Trophoblast cell (in vitro differentiated cells and primary cell): ENCODE measurements around the gene KCNJ12.
"Not testable (repeated sequence)": the region's sequence is repeated elsewhere in the genome, so short reads cannot be mapped to it uniquely, and the experiment has no call there.

Source experiments
- DNase-seq, 2 donors: peaks; one replicate each; pipeline ENCODE4 v3.0.0-alpha.2; 2016
- H2AFZ ChIP-seq: 2 replicates; pipeline ENCODE4 v1.6.1; 2013; ENCODE audit warnings: low read length, moderate library complexity, mild to moderate bottlenecking; ENCODE audit not compliant: insufficient read depth, poor library complexity
- H2AK5ac ChIP-seq: 2 replicates; pipeline ENCODE4 v1.6.1; 2013; ENCODE audit warnings: mild to moderate bottlenecking, low read length
- H2BK120ac ChIP-seq: 2 replicates; pipeline ENCODE4 v1.6.1; 2013; ENCODE audit warnings: low read length, mild to moderate bottlenecking, moderate library complexity; ENCODE audit not compliant: insufficient read depth, poor library complexity
- H2BK12ac ChIP-seq: 2 replicates; pipeline ENCODE4 v1.6.1; 2013; ENCODE audit warnings: mild to moderate bottlenecking, low read length, moderate library complexity
- H2BK5ac ChIP-seq: 2 replicates; pipeline ENCODE4 v1.6.1; 2013; ENCODE audit warnings: low read length, low read depth, moderate library complexity, mild to moderate bottlenecking; ENCODE audit not compliant: poor library complexity
- H3K14ac ChIP-seq: 2 replicates; pipeline ENCODE4 v1.6.1; 2013; ENCODE audit warnings: mild to moderate bottlenecking, low read length
- H3K18ac ChIP-seq: 2 replicates; pipeline ENCODE4 v1.6.1; 2013; ENCODE audit warnings: mild to moderate bottlenecking, low read length
- H3K23ac ChIP-seq: 2 replicates; pipeline ENCODE4 v1.6.1; 2013; ENCODE audit warnings: low read length
- H3K27ac ChIP-seq: 2 replicates; pipeline ENCODE4 v1.5.1; 2013; ENCODE audit warnings: low read depth, mild to moderate bottlenecking, inconsistent platforms, low read length, moderate library complexity
- H3K27me3 ChIP-seq: 2 replicates; pipeline ENCODE4 v1.6.1; 2013; ENCODE audit warnings: inconsistent platforms, mild to moderate bottlenecking, low read length, moderate library complexity; ENCODE audit not compliant: insufficient read depth
- H3K36me3 ChIP-seq, 2 experiments: 1 replicate in 1 of 2; 2 replicates in 1 of 2; pipeline ENCODE4 v1.6.1; 2013; ENCODE audit warnings: low read length in 2 of 2, mild to moderate bottlenecking in 2 of 2, moderate library complexity in 1 of 2; ENCODE audit not compliant: insufficient read depth in 2 of 2, control insufficient read depth in 1 of 2
- H3K4ac ChIP-seq: 2 replicates; pipeline ENCODE4 v1.6.1; 2013; ENCODE audit warnings: low read depth, mild to moderate bottlenecking, low read length, moderate library complexity
- H3K4me1 ChIP-seq, 2 experiments: 1 replicate in 1 of 2; 2 replicates in 1 of 2; pipeline ENCODE4 v1.6.1; 2013; ENCODE audit warnings: low read length in 2 of 2, mild to moderate bottlenecking in 2 of 2, moderate library complexity in 1 of 2; ENCODE audit not compliant: insufficient read depth in 2 of 2, control insufficient read depth in 1 of 2
- H3K4me2 ChIP-seq: 2 replicates; pipeline ENCODE4 v1.6.1; 2013; ENCODE audit warnings: inconsistent platforms, mild to moderate bottlenecking, low read length, moderate library complexity
- H3K4me3 ChIP-seq: 2 replicates; pipeline ENCODE4 v1.5.1; 2013; ENCODE audit warnings: mild to moderate bottlenecking, low read depth, low read length, inconsistent platforms
- H3K79me1 ChIP-seq: one replicate; pipeline ENCODE4 v1.6.1; 2013; ENCODE audit warnings: low read length
- H3K79me2 ChIP-seq: 2 replicates; pipeline ENCODE4 v1.6.1; 2013; ENCODE audit warnings: low read length, mild to moderate bottlenecking; ENCODE audit not compliant: control insufficient read depth, insufficient read depth, poor library complexity
- H3K9ac ChIP-seq: 2 replicates; pipeline ENCODE4 v1.6.1; 2013; ENCODE audit warnings: mild to moderate bottlenecking, low read length
- H3K9me3 ChIP-seq: 2 replicates; pipeline ENCODE4 v1.6.1; 2013; ENCODE audit warnings: low read depth, mild to moderate bottlenecking, control low read depth, inconsistent platforms, low read length; ENCODE audit not compliant: insufficient read depth
- H4K12ac ChIP-seq: 2 replicates; pipeline ENCODE4 v1.6.1; 2013; ENCODE audit warnings: low read depth, mild to moderate bottlenecking, low read length, moderate library complexity
- H4K8ac ChIP-seq: 2 replicates; pipeline ENCODE4 v1.6.1; 2013; ENCODE audit warnings: low read depth, mild to moderate bottlenecking, low read length, moderate library complexity
- H4K91ac ChIP-seq: one replicate; pipeline ENCODE4 v1.6.1; 2013; ENCODE audit warnings: low read depth, mild to moderate bottlenecking, low read length, moderate library complexity
- WGBS: extraction: QIAGEN DNeasy Blood & Tissue Kit; methylation state at CpG from one replicate; pipeline ENCODE4 v1.1.7; 2013; ENCODE audit warnings: missing lambda C conversion rate; ENCODE audit not compliant: insufficient read length, insufficient coverage; ENCODE audit errors: extremely low coverage; 5-methylcytosine and 5-hydroxymethylcytosine counted together

Gene KCNJ12

DNA sequence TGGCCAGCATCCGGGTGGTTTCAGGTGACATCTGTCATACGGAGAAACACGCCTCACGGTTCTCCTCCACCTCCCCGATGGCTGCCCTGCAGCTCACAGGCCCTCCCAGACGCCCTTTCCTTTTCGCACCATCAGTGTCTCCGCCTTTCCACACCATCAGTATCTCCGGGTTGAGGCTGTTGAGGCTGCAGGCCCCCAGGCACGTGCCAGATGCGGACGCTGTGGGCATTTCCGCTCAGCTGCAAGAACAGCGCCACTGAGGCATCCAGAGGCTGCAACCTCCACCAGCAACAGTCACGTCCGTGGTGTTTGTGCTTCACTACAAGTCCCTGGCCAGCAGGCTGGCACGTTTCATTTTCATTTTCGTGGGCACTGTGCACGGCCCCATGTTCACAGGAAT is 25.7 kb upstream of the KCNJ12 start:
- not testable (repeated sequence) for H3K4me3 ChIP-seq, H3K4ac ChIP-seq, H3K23ac ChIP-seq, H3K4me1 ChIP-seq, H3K79me1 ChIP-seq, H3K79me2 ChIP-seq, H2BK5ac ChIP-seq, H2BK120ac ChIP-seq, H2BK12ac ChIP-seq, H4K91ac ChIP-seq, DNase-seq, H2AK5ac ChIP-seq, H3K9ac ChIP-seq, H3K14ac ChIP-seq, H3K4me2 ChIP-seq, H4K8ac ChIP-seq, H4K12ac ChIP-seq, H3K27ac ChIP-seq, H3K9me3 ChIP-seq, H3K18ac ChIP-seq, H2AFZ ChIP-seq, H3K36me3 ChIP-seq, H3K27me3 ChIP-seq
- WGBS: no CpG with 5 or more reads among the region's 19 CpGs

DNA sequence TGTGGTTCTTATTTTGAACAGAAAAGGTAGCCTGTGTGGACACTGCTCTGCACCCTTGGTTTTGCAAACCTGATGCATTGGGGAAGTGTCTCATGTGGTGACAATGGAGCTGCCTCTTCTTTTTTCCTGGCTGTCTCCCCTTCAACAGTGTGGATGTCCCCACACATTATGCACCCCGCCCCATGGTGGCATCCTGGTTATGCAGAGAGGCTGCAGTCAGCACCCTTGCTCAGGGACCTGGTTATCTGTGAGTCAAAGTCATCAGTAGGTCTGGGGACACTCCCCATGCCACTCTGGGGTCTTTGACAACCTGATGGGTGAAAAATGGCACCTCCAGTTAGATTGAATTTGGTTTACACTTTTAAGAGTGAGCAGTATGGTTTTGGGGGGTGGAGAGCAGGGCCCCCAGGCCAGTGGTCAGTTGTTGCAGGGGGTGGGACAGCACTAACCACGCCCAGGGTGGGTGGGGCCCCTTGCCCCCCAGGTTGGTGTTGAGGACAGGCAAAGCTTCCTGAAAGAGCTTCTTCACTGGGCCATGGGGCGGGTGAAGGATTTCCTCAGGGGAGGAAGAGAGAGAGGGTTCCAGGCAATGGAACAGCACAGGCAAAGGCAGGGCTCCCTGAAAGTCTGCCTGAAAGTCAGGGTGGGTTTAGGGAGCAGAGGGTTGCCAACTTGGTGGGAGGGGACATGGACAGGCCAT is 24.6 kb upstream of the KCNJ12 start:
- no peak overlapping the region for H3K4ac ChIP-seq
- no peak overlapping the region for H3K4me2 ChIP-seq
- H3K9me3 ChIP-seq: peaks cover 2% of the 10 kb centered on the region
- H3K14ac ChIP-seq: no peak overlapping the region
- H2BK5ac ChIP-seq: no peak overlapping the region
- H3K27ac ChIP-seq: no peak overlapping the region
- no peaks in the 10 kb centered on the region for H3K27me3 ChIP-seq
- no peaks in the 10 kb centered on the region for H3K79me1 ChIP-seq
- H3K36me3 ChIP-seq: no peaks in the 10 kb centered on the region
- no peak overlapping the region for H2AFZ ChIP-seq
- WGBS: no CpG with 5 or more reads among the region's 3 CpGs
- no peak overlapping the region for H2AK5ac ChIP-seq
- DNase-seq: no peak
- H3K4me1 ChIP-seq: no peaks in the 10 kb centered on the region
- H3K4me3 ChIP-seq: no peak overlapping the region
- no peak overlapping the region for H3K18ac ChIP-seq
- H3K23ac ChIP-seq: no peak overlapping the region
- H4K8ac ChIP-seq: no peak overlapping the region
- H4K12ac ChIP-seq: no peak overlapping the region
- no peak overlapping the region for H3K9ac ChIP-seq
- no peaks in the 10 kb centered on the region for H3K79me2 ChIP-seq
- H2BK120ac ChIP-seq: no peak overlapping the region
- H4K91ac ChIP-seq: no peak overlapping the region
- H2BK12ac ChIP-seq: no peak overlapping the region

DNA sequence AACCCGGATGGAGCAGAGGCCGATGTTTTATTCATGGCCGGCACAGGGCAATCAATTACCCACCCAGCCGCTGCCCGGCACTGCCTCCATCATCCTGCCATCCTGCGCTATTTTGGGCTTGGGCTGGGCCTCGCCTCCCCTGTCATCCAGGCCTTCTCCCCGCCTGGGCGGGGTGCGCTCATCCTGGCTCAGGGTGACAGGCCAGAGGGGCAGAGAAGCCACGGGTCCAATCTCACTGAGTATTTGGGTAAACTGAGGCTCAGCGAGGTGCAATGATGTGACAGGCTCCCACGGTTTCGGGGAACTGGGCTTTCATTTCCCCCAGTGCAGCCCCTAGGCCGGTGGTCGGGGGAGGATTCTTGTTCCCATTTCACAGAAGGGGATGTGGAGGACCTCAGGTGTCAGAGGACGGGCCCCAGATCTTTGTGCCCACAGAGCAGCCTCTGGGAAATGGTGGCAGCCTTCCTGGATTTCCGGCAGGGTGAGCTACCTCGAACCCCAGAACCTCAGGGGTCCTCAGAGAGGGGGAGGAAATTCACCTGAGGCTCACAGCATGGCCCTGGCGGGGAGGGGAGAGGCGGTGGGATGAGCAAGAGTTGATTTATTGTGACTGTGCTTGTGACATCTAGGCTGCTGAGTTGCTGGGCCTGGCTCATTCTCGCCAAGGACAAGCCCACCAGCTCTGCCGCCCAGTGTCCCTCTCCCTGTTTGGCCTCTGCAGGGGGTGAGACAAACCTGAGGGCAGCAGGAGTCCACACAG is 23.8 kb upstream of the KCNJ12 start:
- Histone ChIP-seq H4K91ac (no peak overlapping the region), H3K4ac (no peak overlapping the region), H3K79me2 (no peaks in the 10 kb centered on the region), H3K36me3 (no peaks in the 10 kb centered on the region), H2BK12ac (no peak overlapping the region), H3K14ac (no peak overlapping the region), H2AK5ac (no peak overlapping the region), H3K79me1 (no peaks in the 10 kb centered on the region), H3K4me2 (no peak overlapping the region), H2BK120ac (no peak overlapping the region), H2BK5ac (no peak overlapping the region), H3K9me3 (peaks cover 2% of the 10 kb centered on the region), H4K12ac (no peak overlapping the region), H2AFZ (no peak overlapping the region), H3K4me3 (no peak overlapping the region), H3K27ac (no peak overlapping the region), H3K27me3 (no peaks in the 10 kb centered on the region), H3K4me1 (peaks cover 0 to under 1% of the 10 kb centered on the region in 2 experiments), H3K23ac (no peak overlapping the region), H3K18ac (no peak overlapping the region), H3K9ac (no peak overlapping the region), H4K8ac (no peak overlapping the region)
- no CpG with 5 or more reads among the region's 23 CpGs for WGBS
- DNase-seq: no peak

DNA sequence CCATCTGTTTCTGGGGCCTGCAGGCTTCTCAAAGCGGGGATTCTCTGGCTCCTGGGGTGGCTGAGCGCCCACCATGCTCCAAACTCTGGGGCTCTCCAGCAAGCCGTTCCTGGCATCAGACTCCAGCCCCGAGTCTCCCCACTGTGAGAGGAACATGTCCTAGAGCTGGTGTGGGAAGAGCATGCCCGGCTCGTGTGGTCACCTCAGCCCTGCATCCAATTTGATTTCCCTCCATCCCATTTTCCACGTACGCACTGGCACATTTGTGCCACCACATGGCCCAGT is 23.2 kb upstream of the KCNJ12 start:
- Histone ChIP-seq H3K18ac (no peak overlapping the region), H3K9me3 (peaks cover 2% of the 10 kb centered on the region), H4K8ac (no peak overlapping the region), H3K23ac (no peak overlapping the region), H3K79me2 (no peaks in the 10 kb centered on the region), H3K4me2 (no peak overlapping the region), H2AFZ (no peak overlapping the region), H3K27me3 (no peaks in the 10 kb centered on the region), H3K79me1 (no peaks in the 10 kb centered on the region), H2BK5ac (no peak overlapping the region), H3K9ac (no peak overlapping the region), H4K12ac (no peak overlapping the region), H3K27ac (no peak overlapping the region), H3K14ac (no peak overlapping the region), H3K4me3 (no peak overlapping the region), H3K36me3 (no peaks in the 10 kb centered on the region), H2BK12ac (no peak overlapping the region), H4K91ac (no peak overlapping the region), H3K4ac (no peak overlapping the region), H2AK5ac (no peak overlapping the region), H3K4me1 (peaks cover 0 to 4% of the 10 kb centered on the region in 2 experiments), H2BK120ac (no peak overlapping the region)
- no CpG with 5 or more reads among the region's 8 CpGs for WGBS
- no peak for DNase-seq
